Nephron progenitor cell (in vitro differentiated cells): ENCODE measurements around the gene ZNRF1.
A peak's percentile ranks its signal among the peaks of the same experiment; 100 is the strongest.

Experiments used
- DNase-seq: peaks from one replicate; pipeline ENCODE4 v3.0.0; 2021
- H3K27ac Mint-ChIP-seq: 2 replicates; pipeline ENCODE4 v1.8.0; 2021; ENCODE audit warnings: mild to moderate bottlenecking, moderate library complexity, mixed read lengths
- H3K27me3 Mint-ChIP-seq: 2 replicates; pipeline ENCODE4 v1.8.0; 2021; ENCODE audit warnings: mild to moderate bottlenecking, low read depth, mixed read lengths; ENCODE audit not compliant: poor library complexity
- H3K36me3 Mint-ChIP-seq: 2 replicates; pipeline ENCODE4 v1.8.0; 2021; ENCODE audit warnings: low read depth, mixed read lengths
- H3K4me1 Mint-ChIP-seq: 2 replicates; pipeline ENCODE4 v1.8.0; 2021; ENCODE audit warnings: mixed read lengths
- H3K4me3 Mint-ChIP-seq: 2 replicates; pipeline ENCODE4 v1.8.0; 2021; ENCODE audit warnings: mild to moderate bottlenecking, moderate library complexity, mixed read lengths
- H3K9me3 Mint-ChIP-seq: 2 replicates; pipeline ENCODE4 v1.8.0; 2021; ENCODE audit warnings: mild to moderate bottlenecking, moderate library complexity, mixed read lengths
- CTCF ChIP-seq: fragments of 200-600 bp; sonication (generic); IDR thresholded peaks from 2 replicates; pipeline ENCODE4 v1.5.0; 2021; ENCODE audit warnings: antibody characterized with exemption

Gene ZNRF1

GRCh38 chr16:75114946-75115825 is 116.4 kb downstream of the ZNRF1 start:
- no peak for DNase-seq
- Mint-ChIP-seq H3K9me3 (no peaks in the 10 kb centered on the region), H3K36me3 (no peaks in the 10 kb centered on the region), H3K4me1 (peaks cover 48% of the 10 kb centered on the region), H3K27me3 (no peaks in the 10 kb centered on the region), H3K4me3 (no peak overlapping the region), H3K27ac (no peak overlapping the region)
- TF ChIP-seq CTCF = no peak

- H3K27ac Mint-ChIP-seq = no peak within 1 kb of the TSS
- TF ChIP-seq CTCF = no peak
Measured at GRCh38 chr16:75116081-75116910, 117.5 kb downstream of the ZNRF1 start, which contains the start of gene LDHD. TSS of gene LDHD (minus strand) at chr16:75116780. CDS start at chr16:75116720, 60 bp downstream.

GRCh38 chr16:75116911-75117245 is 118.1 kb downstream of the ZNRF1 start:
- no peaks in the 10 kb centered on the region for H3K36me3 Mint-ChIP-seq
- no peaks in the 10 kb centered on the region for H3K27me3 Mint-ChIP-seq
- H3K4me1 Mint-ChIP-seq = peaks cover 31% of the 10 kb centered on the region
- TF ChIP-seq CTCF = no peak
- H3K4me3 Mint-ChIP-seq = no peak overlapping the region
- no peak overlapping the region for H3K27ac Mint-ChIP-seq
- peaks cover 7% of the 10 kb centered on the region for H3K9me3 Mint-ChIP-seq
- no peak for DNase-seq

More at GRCh38 chr16:75116081-75116910, 117.5 kb downstream of the ZNRF1 start, which contains the start of gene LDHD:
- H3K27me3 Mint-ChIP-seq = no peaks in the 10 kb centered on the region
- H3K4me3 Mint-ChIP-seq = peak within 1 kb of the TSS; percentile 74
- peaks cover 3% of the 10 kb centered on the region for H3K9me3 Mint-ChIP-seq
- no peak for DNase-seq
- H3K4me1 Mint-ChIP-seq = peaks cover 37% of the 10 kb centered on the region
- no peaks in the 10 kb centered on the region for H3K36me3 Mint-ChIP-seq

- peaks cover 18% of the 10 kb centered on the region for H3K4me1 Mint-ChIP-seq
- no peaks in the 10 kb centered on the region for H3K36me3 Mint-ChIP-seq
Measured at GRCh38 chr16:75118943-75119539, 120.2 kb downstream of the ZNRF1 start.

GRCh38 chr16:75120253-75120652 is 121.4 kb downstream of the ZNRF1 start:
- no peak for TF ChIP-seq CTCF
- Mint-ChIP-seq H3K4me3 (no peak overlapping the region), H3K4me1 (peaks cover 18% of the 10 kb centered on the region), H3K27ac (peak overlapping the region; percentile 57), H3K9me3 (peaks cover 16% of the 10 kb centered on the region), H3K36me3 (no peaks in the 10 kb centered on the region), H3K27me3 (no peaks in the 10 kb centered on the region)
- no peak for DNase-seq

More at GRCh38 chr16:75118943-75119539, 120.2 kb downstream of the ZNRF1 start:
- peaks cover 16% of the 10 kb centered on the region for H3K9me3 Mint-ChIP-seq
- TF ChIP-seq CTCF = no peak
- no peak for DNase-seq
- H3K4me3 Mint-ChIP-seq = no peak overlapping the region
- H3K27ac Mint-ChIP-seq = no peak overlapping the region
- no peaks in the 10 kb centered on the region for H3K27me3 Mint-ChIP-seq
